Right lobe of liver (tissue), 4 donors: ENCODE results near the gene PGC.

Experiments
- POLR2A ChIP-seq: fragments of 450-650 bp; IDR thresholded peaks from one replicate; pipeline ENCODE4 v1.6.1; 2017; ENCODE audit warnings: antibody characterized with exemption, mild to moderate bottlenecking
- TF ChIP-seq, protein P1 (sequence below), 4 donors: fragments of 200-600 bp in 3 of 4; fragments of 450-650 bp in 1 of 4; IDR thresholded peaks; one replicate each; pipeline versions ENCODE4 v1.5.1 to v1.8.0; 2016 to 2022; ENCODE audit warnings: antibody characterized with exemption in 4 of 4, mild to moderate bottlenecking in 2 of 4
- donor health status: DM: no; HTN: no; CAD: no.
- donor health status: DM: no; HTN: no; CAD: no.
- donor health status: DM: no; HTN: yes; CAD: no.

DNA sequence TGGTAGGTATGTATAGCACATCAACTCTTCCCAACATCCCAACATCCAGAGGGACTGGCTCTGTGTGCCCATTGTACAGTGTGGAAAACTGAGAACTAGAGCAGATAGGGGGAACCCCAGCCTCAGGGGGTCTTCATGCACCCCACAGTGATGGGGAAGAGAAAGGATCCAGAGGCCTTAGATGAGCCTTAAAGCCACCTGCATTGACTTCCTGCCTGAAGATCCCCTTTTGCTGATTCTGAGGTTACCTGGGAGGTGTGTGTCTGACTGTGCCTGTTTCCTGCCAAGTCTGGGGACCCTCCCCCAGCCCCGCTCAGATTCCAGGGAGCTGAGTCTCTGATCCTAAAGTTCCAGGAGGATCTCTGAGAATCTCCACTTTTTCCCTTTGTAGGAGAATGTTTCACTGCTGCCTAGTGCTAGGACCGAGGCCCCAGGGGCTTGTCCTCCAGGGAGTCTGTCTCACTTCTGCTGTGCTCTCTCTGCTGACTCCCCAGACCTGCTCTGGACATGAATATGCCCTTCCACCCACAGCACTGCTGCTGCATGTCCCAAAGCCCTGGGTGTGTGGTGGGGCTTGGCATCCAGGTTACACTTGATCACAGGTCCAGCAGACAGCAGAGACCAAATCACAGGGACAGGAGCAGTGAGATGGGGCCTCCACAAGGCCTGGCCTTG, 12.8 kb upstream of the PGC start:
- TF ChIP-seq, protein P1, sequence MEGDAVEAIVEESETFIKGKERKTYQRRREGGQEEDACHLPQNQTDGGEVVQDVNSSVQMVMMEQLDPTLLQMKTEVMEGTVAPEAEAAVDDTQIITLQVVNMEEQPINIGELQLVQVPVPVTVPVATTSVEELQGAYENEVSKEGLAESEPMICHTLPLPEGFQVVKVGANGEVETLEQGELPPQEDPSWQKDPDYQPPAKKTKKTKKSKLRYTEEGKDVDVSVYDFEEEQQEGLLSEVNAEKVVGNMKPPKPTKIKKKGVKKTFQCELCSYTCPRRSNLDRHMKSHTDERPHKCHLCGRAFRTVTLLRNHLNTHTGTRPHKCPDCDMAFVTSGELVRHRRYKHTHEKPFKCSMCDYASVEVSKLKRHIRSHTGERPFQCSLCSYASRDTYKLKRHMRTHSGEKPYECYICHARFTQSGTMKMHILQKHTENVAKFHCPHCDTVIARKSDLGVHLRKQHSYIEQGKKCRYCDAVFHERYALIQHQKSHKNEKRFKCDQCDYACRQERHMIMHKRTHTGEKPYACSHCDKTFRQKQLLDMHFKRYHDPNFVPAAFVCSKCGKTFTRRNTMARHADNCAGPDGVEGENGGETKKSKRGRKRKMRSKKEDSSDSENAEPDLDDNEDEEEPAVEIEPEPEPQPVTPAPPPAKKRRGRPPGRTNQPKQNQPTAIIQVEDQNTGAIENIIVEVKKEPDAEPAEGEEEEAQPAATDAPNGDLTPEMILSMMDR (IDR thresholded peaks at IDR 0.05) = no peak
- no peak for TF ChIP-seq POLR2A
